ENCODE measurements around the gene CAPN6.

GRCh38 chrX:111319451-111319850 lies 49.2 kb upstream of the CAPN6 start:
- TF ChIP-seq, protein P1, sequence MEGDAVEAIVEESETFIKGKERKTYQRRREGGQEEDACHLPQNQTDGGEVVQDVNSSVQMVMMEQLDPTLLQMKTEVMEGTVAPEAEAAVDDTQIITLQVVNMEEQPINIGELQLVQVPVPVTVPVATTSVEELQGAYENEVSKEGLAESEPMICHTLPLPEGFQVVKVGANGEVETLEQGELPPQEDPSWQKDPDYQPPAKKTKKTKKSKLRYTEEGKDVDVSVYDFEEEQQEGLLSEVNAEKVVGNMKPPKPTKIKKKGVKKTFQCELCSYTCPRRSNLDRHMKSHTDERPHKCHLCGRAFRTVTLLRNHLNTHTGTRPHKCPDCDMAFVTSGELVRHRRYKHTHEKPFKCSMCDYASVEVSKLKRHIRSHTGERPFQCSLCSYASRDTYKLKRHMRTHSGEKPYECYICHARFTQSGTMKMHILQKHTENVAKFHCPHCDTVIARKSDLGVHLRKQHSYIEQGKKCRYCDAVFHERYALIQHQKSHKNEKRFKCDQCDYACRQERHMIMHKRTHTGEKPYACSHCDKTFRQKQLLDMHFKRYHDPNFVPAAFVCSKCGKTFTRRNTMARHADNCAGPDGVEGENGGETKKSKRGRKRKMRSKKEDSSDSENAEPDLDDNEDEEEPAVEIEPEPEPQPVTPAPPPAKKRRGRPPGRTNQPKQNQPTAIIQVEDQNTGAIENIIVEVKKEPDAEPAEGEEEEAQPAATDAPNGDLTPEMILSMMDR (conservative IDR thresholded peaks at IDR 0.05; ENCODE audit: low read length): no peak
- no peak for TF ChIP-seq EZH2phosphoT487 (IDR thresholded peaks at IDR 0.05; ENCODE audit: borderline replicate concordance)
